Right lobe of liver (tissue), 6 donors: ENCODE measurements around the gene S1PR3. TPM values are rescaled to one million over a fixed set of nuclear protein-coding genes. Genes with fewer than 3 reads are reported as not detected.

ENCODE experiments used
- ATAC-seq, 4 donors: fragments of 200-7000 bp; cut with Tn5 transposase; one replicate each; pipeline ENCODE4 v1.9.1; 2020; ENCODE audit warnings: mild to moderate bottlenecking in 4 of 4, moderate library complexity in 4 of 4
- DNase-seq, 3 donors: peaks; one replicate each; pipeline ENCODE4 v3.0.0-alpha.2; 2020
- H3K27ac ChIP-seq, 3 donors: fragments of 200-600 bp; one replicate each; pipeline ENCODE4 v1.8.0; 2022
- H3K27me3 ChIP-seq, 2 donors: fragments of 200-600 bp; one replicate each; pipeline ENCODE4 v1.8.0; 2022
- H3K36me3 ChIP-seq, 4 donors: fragments of 200-600 bp; sonication (generic) in 1 of 4; one replicate each; pipeline versions ENCODE4 v1.5.1 to v1.8.0; 2017 to 2022; ENCODE audit warnings: control low read depth in 1 of 4
- H3K4me1 ChIP-seq, 4 donors: fragments of 200-600 bp; sonication (generic) in 1 of 4; one replicate each; pipeline versions ENCODE4 v1.5.1 to v1.8.0; 2017 to 2022; ENCODE audit warnings: control low read depth in 1 of 4
- H3K4me3 ChIP-seq, 3 donors: fragments of 200-600 bp; one replicate each; pipeline ENCODE4 v1.8.0; 2022
- H3K9me3 ChIP-seq, 4 donors: fragments of 200-600 bp; sonication (generic) in 1 of 4; one replicate each; pipeline versions ENCODE4 v1.5.1 to v1.8.0; 2017 to 2022; ENCODE audit warnings: control low read depth in 1 of 4
- CTCF ChIP-seq, 4 donors: fragments of 200-600 bp in 3 of 4; fragments of 450-650 bp in 1 of 4; IDR thresholded peaks; one replicate each; pipeline versions ENCODE4 v1.5.1 to v1.8.0; 2016 to 2022; ENCODE audit warnings: antibody characterized with exemption in 4 of 4, mild to moderate bottlenecking in 2 of 4
- POLR2A ChIP-seq: fragments of 450-650 bp; IDR thresholded peaks from one replicate; pipeline ENCODE4 v1.6.1; 2017; ENCODE audit warnings: antibody characterized with exemption, mild to moderate bottlenecking
- WGBS: methylation state at CpG from one replicate; pipeline ENCODE4 v1.1.6; 2018; ENCODE audit warnings: low coverage, low lambda C conversion rate; ENCODE audit not compliant: insufficient coverage; ENCODE audit errors: missing lambda C conversion rate; 5-methylcytosine and 5-hydroxymethylcytosine counted together
- intact Hi-C, 2 donors: fragments of 100-400 bp; cut with DNase I; formaldehyde crosslinking; loops; one replicate each; pipeline versions ENCODE4 v1.11.2 to v1.14.1; 2022
- total RNA-seq, 6 experiments: library from RNA; depleted of rRNA in 2 of 6; stranded (reverse); fragments of >200 nt in 2 of 6; fragmentation: NEBNext Ultra II Directional in 3 of 6; extraction: Animal tissue kit (Norgen Biotek cat#: 25700) in 3 of 6; gene quantifications; one replicate each; pipeline versions ENCODE4 v1.1.0 to v1.2.4, GENCODE V29; 2016 to 2023
- donor health status: DM: no; HTN: yes; CAD: no.
- donor health status: DM: no; HTN: no; CAD: no.
- donor health status: DM: no; HTN: no; CAD: no.
- donor health status: DM: no; HTN: yes; CAD: no.
- donor health status: DM: no; HTN: yes; CAD: no.

S1PR3 gene
- total RNA-seq, 6 experiments from 2014 or later, result 1.0 to 9.5 (median 5.0) TPM

- no peaks in the 10 kb centered on the region for H3K36me3 ChIP-seq
- ATAC-seq (no peak), DNase-seq (no peak)
- H3K4me1 ChIP-seq, result peaks cover 0 to 24% (median 0%) of the 10 kb centered on the region in 4 donors
- WGBS, result 44% methylated on average over 10 of the region's 25 CpGs
- H3K9me3 ChIP-seq, result no peaks in the 10 kb centered on the region
- no peak overlapping the region for H3K4me3 ChIP-seq
- TF ChIP-seq POLR2A (no peak), CTCF (IDR thresholded peaks at IDR 0.05) (no peak)
- peaks cover 0 to 6% of the 10 kb centered on the region in 2 donors for H3K27me3 ChIP-seq
- no peak overlapping the region for H3K27ac ChIP-seq
- intact Hi-C loops, result no loop called here
Measured at GRCh38 chr9:88990041-88990728, 1.1 kb upstream of the S1PR3 start.

- intact Hi-C loops, result no loop called here
- DNase-seq, result no peak
- no peak for ATAC-seq
- H3K4me3 ChIP-seq, result peak overlapping the region; percentile 44 to 61 (median 49)
- peak overlapping the region in 1 of 3 donors; percentile 4 for H3K27ac ChIP-seq
- no peaks in the 10 kb centered on the region for H3K9me3 ChIP-seq
- H3K36me3 ChIP-seq, result no peaks in the 10 kb centered on the region
- no peak for TF ChIP-seq POLR2A
- no peak for TF ChIP-seq CTCF (IDR thresholded peaks at IDR 0.05)
- H3K4me1 ChIP-seq, result peaks cover 0 to 24% (median 0%) of the 10 kb centered on the region in 4 donors
- H3K27me3 ChIP-seq, result peaks cover 0 to 6% of the 10 kb centered on the region in 2 donors
- WGBS, result 20% methylated on average over 2 of the region's 21 CpGs
Measured at GRCh38 chr9:88990729-88991065, 571 bp upstream of the S1PR3 start.

GRCh38 chr9:88992556-88992955 lies 1.3 kb downstream of the S1PR3 start:
- Histone ChIP-seq H3K36me3 (no peaks in the 10 kb centered on the region), H3K27ac (peak overlapping the region in 1 of 3 donors; percentile 15), H3K9me3 (no peaks in the 10 kb centered on the region), H3K4me1 (peaks cover 0 to 29% (median 0%) of the 10 kb centered on the region in 4 donors), H3K27me3 (peaks cover 0 to 6% of the 10 kb centered on the region in 2 donors), H3K4me3 (peak overlapping the region in 1 of 3 donors; percentile 44)
- WGBS, result 86% methylated on average over 3 of the region's 4 CpGs
- no peak for TF ChIP-seq POLR2A
- TF ChIP-seq CTCF (IDR thresholded peaks at IDR 0.05), result no peak
- ATAC-seq (no peak), DNase-seq (no peak)
- intact Hi-C loops, result no loop called here

- ATAC-seq, result peak; percentile 83 to 85 (median 84)
- peak; percentile 49 to 74 (median 62) for DNase-seq
- H3K4me1 ChIP-seq, result peaks cover 0 to 29% (median 0%) of the 10 kb centered on the region in 4 donors
- H3K9me3 ChIP-seq, result no peaks in the 10 kb centered on the region
- intact Hi-C loops, result no loop called here
- no peaks in the 10 kb centered on the region for H3K36me3 ChIP-seq
- WGBS, result 33% methylated on average over 2 of the region's 2 CpGs
- H3K4me3 ChIP-seq, result no peak overlapping the region
- peak overlapping the region in 2 of 3 donors; percentile 8 to 34 for H3K27ac ChIP-seq
- peaks cover 0 to 6% of the 10 kb centered on the region in 2 donors for H3K27me3 ChIP-seq
- TF ChIP-seq CTCF (IDR thresholded peaks at IDR 0.05) (no peak), POLR2A (no peak)
Measured at GRCh38 chr9:88993327-88993726, 2.1 kb downstream of the S1PR3 start.
